ENCODE measurements around the gene CDK3. TPM values are rescaled to one million over a fixed set of nuclear protein-coding genes. Genes with fewer than 3 reads are reported as not detected.

The CDK3 gene
- total RNA-seq, 4 donors from 2014 or later = 5.6 to 33.1 (median 9.6) TPM

DNA sequence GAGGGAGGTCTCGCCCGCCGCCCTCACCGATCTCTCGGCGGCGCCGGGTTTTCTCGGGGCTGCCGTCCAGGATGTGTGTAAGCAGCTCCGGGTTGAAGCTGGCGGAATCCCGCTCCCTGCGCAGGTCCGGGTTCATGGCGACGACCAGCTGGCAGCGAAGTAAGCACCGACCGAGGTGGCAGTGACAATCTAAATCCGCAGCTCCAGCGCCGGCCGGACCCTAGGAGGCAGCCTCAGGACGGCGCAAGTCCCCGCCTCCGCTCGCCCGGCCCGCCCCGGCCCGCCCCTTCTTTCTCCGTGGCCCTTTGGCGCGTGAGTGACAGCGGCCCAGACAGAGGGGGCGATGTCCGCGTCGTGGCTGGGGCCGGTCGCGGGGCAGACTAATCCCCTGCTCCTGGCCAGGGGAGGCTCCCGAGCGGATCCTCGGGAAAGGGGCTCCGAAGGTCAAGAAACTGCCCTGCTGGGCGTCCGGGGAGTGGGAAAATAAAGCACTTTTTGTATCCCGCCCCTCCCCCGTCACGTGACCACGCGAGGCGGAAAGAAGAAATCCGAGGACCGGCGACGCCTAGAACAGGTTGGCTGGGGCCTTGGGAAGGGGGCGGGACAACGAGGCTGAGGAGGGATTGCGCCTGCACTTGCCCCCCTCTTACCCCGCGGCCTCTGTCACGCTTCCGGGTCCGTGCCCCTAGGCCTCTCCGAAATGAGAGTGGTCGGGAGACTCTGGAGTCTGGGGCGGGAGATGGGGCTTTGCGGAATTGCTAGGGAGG, 21.5 kb upstream of the CDK3 start, which contains the start of the genes ACOX1 and TEN1:
ACOX1 (minus strand) TSS at position 229 of the 767 bp plus-strand sequence; CDS start at position 136, 93 bp downstream.
TEN1 (plus strand) TSS at position 303 of the 767 bp plus-strand sequence. CDS start 6,953 bp downstream, outside the sequence.
- Histone ChIP-seq H3K4me3 (peak within 1 kb of the TSS; percentile 82), H3K4me1 (peaks cover 73% of the 10 kb centered on the region), H3K9me3 (no peaks in the 10 kb centered on the region), H3K27me3 (no peaks in the 10 kb centered on the region), H3K27ac (peak within 1 kb of the TSS; percentile 99), H3K36me3 (no peaks in the 10 kb centered on the region)
- DNase-seq (ENCODE audit: low spot score in 2 of 2) = peak; percentile 99
- WGBS = 0% methylated on average over 45 of the region's 72 CpGs
- TF ChIP-seq POLR2AphosphoS5 (IDR thresholded peaks at IDR 0.05) = peak; percentile 8 to 80 (median 51)
- TF ChIP-seq EP300 (IDR thresholded peaks at IDR 0.05) = no peak
- TF ChIP-seq CTCF (IDR thresholded peaks at IDR 0.05) = peak in 1 of 2 donors; percentile 45
- peak; percentile 51 to 88 for TF ChIP-seq POLR2A (IDR thresholded peaks at IDR 0.05)

- no peaks in the 10 kb centered on the region for H3K9me3 ChIP-seq
- H3K27ac ChIP-seq = peak overlapping the region; percentile 99
- peaks cover 80% of the 10 kb centered on the region for H3K4me1 ChIP-seq
- TF ChIP-seq CTCF (IDR thresholded peaks at IDR 0.05) (no peak), POLR2AphosphoS5 (IDR thresholded peaks at IDR 0.05) (no peak), EP300 (IDR thresholded peaks at IDR 0.05) (no peak), POLR2A (IDR thresholded peaks at IDR 0.05) (no peak)
- peak in 1 of 2 donors; percentile 86 for DNase-seq (ENCODE audit: low spot score in 2 of 2)
- H3K27me3 ChIP-seq = no peaks in the 10 kb centered on the region
- H3K4me3 ChIP-seq = peak overlapping the region; percentile 82
- 9% methylated on average over 15 of the region's 19 CpGs for WGBS
- no peaks in the 10 kb centered on the region for H3K36me3 ChIP-seq
These were observed 20.9 kb upstream of the CDK3 start for GRCh38 chr17:75979705-75980187.

GRCh38 chr17:75980188-75981018, 20.3 kb upstream of the CDK3 start:
- Histone ChIP-seq H3K4me3 (peak overlapping the region; percentile 82), H3K27me3 (no peaks in the 10 kb centered on the region), H3K36me3 (no peaks in the 10 kb centered on the region), H3K9me3 (no peaks in the 10 kb centered on the region), H3K4me1 (peaks cover 86% of the 10 kb centered on the region), H3K27ac (peak overlapping the region; percentile 99)
- DNase-seq (ENCODE audit: low spot score in 2 of 2) = peak in 1 of 2 donors; percentile 59
- TF ChIP-seq POLR2AphosphoS5 (IDR thresholded peaks at IDR 0.05) = no peak
- 79% methylated on average over 18 of the region's 18 CpGs for WGBS

- no peak for TF ChIP-seq EP300 (IDR thresholded peaks at IDR 0.05)
- no peak for TF ChIP-seq POLR2A (IDR thresholded peaks at IDR 0.05)
- no peak for TF ChIP-seq CTCF (IDR thresholded peaks at IDR 0.05)
- no peak for TF ChIP-seq POLR2AphosphoS5 (IDR thresholded peaks at IDR 0.05)
- 60% methylated on average over 7 of the region's 7 CpGs for WGBS
- no peaks in the 10 kb centered on the region for H3K27me3 ChIP-seq
- peaks cover 84% of the 10 kb centered on the region for H3K4me1 ChIP-seq
- peak overlapping the region; percentile 82 for H3K4me3 ChIP-seq
- H3K9me3 ChIP-seq = no peaks in the 10 kb centered on the region
- peak overlapping the region; percentile 99 for H3K27ac ChIP-seq
- H3K36me3 ChIP-seq = no peaks in the 10 kb centered on the region
- DNase-seq (ENCODE audit: low spot score in 2 of 2) = no peak
These were observed 19.5 kb upstream of the CDK3 start for GRCh38 chr17:75981019-75981615.

DNA sequence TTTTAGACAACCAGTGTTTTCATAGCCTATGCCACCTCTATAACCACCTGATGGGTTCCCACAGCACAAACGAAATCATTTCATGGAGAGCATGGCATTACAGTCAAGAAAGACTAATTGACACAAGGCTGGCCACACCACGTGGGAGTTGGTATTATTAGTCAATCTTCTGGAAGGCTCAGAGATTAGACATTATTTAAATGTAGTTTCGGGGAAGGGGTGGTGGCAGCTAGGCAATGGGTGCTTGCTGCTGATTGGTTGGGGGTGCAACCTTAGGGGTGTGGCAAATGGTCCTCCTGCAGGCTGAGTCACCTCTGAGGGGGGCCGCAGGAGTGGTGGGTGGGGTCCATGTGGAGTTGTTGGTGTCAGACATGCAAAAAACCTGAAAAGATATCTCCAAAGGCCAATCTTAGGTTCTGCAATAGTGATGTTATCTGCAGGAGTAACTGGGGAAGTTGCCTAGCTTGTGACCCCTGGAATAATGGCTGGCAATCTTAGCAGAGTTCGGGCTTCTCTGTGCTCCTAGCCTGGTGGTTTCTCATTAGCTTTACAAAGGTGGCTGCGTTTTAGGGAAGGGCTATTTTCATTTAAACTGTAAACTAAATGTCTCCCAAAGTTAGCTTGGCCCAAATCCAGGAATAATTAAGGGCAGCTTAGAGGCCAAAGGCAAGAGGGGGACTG, 17.0 kb upstream of the CDK3 start:
- peak in 2 of 3 donors; percentile 15 to 47 for TF ChIP-seq POLR2AphosphoS5 (IDR thresholded peaks at IDR 0.05)
- TF ChIP-seq POLR2A (IDR thresholded peaks at IDR 0.05) = no peak
- Histone ChIP-seq H3K4me3 (no peak overlapping the region), H3K9me3 (no peaks in the 10 kb centered on the region), H3K4me1 (peaks cover 62% of the 10 kb centered on the region), H3K27me3 (no peaks in the 10 kb centered on the region), H3K27ac (peak overlapping the region; percentile 99), H3K36me3 (no peaks in the 10 kb centered on the region)
- DNase-seq (ENCODE audit: low spot score in 2 of 2) = peak; percentile 84 to 86
- WGBS = 39% methylated on average over 6 of the region's 6 CpGs
